Cardiac muscle cell (in vitro differentiated cells and primary cell): ENCODE data around the gene DMWD. TPM values are rescaled to one million over a fixed set of nuclear protein-coding genes. Genes with fewer than 3 reads are reported as not detected.
A peak's percentile ranks its signal among the peaks of the same experiment; 100 is the strongest.

Experiments
- DNase-seq, 2 donors: peaks; one replicate each; pipeline versions ENCODE4 v3.0.0 to v3.0.0-alpha.2; 2010 to 2017; ENCODE audit warnings: low read depth in 1 of 2, low spot score in 1 of 2
- H3K27ac ChIP-seq: fragments of 200-600 bp; sonication (generic); 2 replicates; pipeline ENCODE4 v1.5.1; 2016
- H3K27me3 ChIP-seq: fragments of 200-600 bp; sonication (generic); 2 replicates; pipeline ENCODE4 v1.6.0; 2016; ENCODE audit warnings: control low read depth
- H3K36me3 ChIP-seq: fragments of 200-600 bp; sonication (generic); 2 replicates; pipeline ENCODE4 v1.5.1; 2016; ENCODE audit warnings: control low read depth
- H3K4me1 ChIP-seq: fragments of 200-600 bp; sonication (generic); 2 replicates; pipeline ENCODE4 v1.8.1; 2017; ENCODE audit warnings: low read depth, mild to moderate bottlenecking, mixed run types
- H3K4me3 ChIP-seq: fragments of 200-600 bp; sonication (generic); 2 replicates; pipeline ENCODE4 v1.5.1; 2016; ENCODE audit warnings: mild to moderate bottlenecking
- H3K9me3 ChIP-seq: fragments of 200-600 bp; sonication (generic); 2 replicates; pipeline ENCODE4 v1.5.1; 2017; ENCODE audit warnings: low read depth, mild to moderate bottlenecking, control low read depth
- polyA plus RNA-seq: library from polyadenylated mRNA; unstranded; fragments of >200 nt; fragmentation: Nextera tagmentation; extraction: Ambion mirVana; gene quantifications from 2 replicates; pipeline ENCODE4 v1.2.1, GENCODE V29; 2016
- total RNA-seq: library from RNA; depleted of rRNA; stranded (reverse); fragments of >200 nt; gene quantifications from 2 replicates; pipeline ENCODE4 v1.2.3, GENCODE V29; 2016
- TF ChIP-seq, protein P1 (sequence below): IDR thresholded peaks from 2 replicates; pipeline ENCODE4 v1.5.1; 2012; ENCODE audit warnings: low read depth, mild to moderate bottlenecking, low read length

DMWD gene
- total and polyA plus RNA-seq, 2 experiments from 2014 or later: 112 to 138 TPM

DNA sequence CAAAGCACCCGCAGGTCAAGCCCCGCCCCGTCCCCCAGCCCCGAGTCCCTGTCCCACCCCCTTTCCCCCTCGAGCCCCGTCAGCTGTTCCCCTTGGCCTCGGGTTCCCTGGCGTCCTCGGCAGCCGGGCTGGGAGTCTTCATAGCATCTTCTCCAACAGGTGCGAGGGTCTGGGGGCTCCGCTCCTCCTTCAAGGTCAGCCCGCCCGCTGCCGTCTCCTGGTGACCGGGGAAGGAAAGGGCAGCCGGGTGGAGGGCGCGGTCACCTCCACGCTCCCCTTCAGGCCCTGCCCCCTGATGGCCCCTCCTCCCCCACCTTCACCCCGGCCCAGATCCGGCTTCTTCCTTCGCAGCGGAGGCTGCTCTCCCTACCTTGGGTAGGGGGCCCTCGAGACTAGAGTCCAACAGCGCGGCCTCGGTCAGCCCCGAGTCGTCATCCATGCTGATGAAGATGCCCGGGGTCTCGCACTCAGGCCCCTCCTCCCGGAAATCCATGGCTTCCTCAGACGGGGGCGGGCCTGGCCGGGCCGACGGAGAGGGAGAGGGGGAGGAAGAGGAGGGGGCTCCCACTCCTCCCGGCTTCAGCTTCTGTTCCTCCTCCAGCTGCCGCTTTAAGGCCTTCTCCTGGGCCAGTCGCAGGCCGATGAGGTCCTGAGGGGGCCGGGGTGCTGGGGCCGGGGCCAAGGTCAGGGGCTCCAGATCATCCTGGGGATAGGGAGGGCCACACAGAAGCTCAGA lies 23.0 kb upstream of the DMWD start:
- H3K27ac ChIP-seq: peak overlapping the region; percentile 74
- no peaks in the 10 kb centered on the region for H3K36me3 ChIP-seq

DNA sequence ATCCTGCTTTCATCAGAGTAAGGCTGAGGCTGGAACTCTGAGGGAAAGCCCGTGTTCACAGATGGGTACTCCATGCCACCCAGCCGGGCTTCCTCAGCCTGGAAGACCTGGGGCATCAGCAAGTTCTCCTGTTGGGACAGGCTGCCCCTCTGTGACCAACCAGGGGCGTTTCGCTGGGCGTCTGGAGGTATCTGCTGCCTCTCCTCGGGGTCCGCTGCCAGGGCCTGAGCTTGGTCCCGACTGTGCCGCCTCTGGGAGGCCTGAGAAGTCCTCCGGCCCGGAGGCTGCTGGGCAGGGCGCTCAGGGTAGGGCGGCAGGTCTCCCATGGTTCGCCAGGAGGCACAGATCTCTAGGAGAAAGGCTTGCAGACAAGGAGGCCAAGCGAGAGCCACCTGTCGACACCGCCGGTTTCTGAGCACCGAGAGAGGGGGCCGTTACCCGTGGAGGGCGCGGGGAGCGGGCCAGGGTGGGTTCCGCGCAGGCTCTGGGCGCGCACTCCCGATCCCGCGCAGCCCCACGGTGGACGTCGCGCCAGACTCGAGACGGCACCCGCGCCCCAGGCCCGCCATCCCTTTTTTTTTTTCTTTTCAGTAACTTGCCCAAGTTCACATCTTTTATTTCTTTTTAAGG lies 22.3 kb upstream of the DMWD start, which contains the start of gene RSPH6A:
TSS of gene RSPH6A (minus strand) at position 458 of the 630 bp plus-strand sequence. CDS start at position 326, 132 bp downstream.
- TF ChIP-seq, protein P1, sequence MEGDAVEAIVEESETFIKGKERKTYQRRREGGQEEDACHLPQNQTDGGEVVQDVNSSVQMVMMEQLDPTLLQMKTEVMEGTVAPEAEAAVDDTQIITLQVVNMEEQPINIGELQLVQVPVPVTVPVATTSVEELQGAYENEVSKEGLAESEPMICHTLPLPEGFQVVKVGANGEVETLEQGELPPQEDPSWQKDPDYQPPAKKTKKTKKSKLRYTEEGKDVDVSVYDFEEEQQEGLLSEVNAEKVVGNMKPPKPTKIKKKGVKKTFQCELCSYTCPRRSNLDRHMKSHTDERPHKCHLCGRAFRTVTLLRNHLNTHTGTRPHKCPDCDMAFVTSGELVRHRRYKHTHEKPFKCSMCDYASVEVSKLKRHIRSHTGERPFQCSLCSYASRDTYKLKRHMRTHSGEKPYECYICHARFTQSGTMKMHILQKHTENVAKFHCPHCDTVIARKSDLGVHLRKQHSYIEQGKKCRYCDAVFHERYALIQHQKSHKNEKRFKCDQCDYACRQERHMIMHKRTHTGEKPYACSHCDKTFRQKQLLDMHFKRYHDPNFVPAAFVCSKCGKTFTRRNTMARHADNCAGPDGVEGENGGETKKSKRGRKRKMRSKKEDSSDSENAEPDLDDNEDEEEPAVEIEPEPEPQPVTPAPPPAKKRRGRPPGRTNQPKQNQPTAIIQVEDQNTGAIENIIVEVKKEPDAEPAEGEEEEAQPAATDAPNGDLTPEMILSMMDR: no peak

More for the DNA sequence above, 23.0 kb upstream of the DMWD start:
- H3K27me3 ChIP-seq: no peaks in the 10 kb centered on the region
- peaks cover 20% of the 10 kb centered on the region for H3K4me1 ChIP-seq
- H3K4me3 ChIP-seq: peak overlapping the region; percentile 54
- no peaks in the 10 kb centered on the region for H3K9me3 ChIP-seq
- peak; percentile 27 to 89 for DNase-seq
- TF ChIP-seq, protein P1: no peak

DNA sequence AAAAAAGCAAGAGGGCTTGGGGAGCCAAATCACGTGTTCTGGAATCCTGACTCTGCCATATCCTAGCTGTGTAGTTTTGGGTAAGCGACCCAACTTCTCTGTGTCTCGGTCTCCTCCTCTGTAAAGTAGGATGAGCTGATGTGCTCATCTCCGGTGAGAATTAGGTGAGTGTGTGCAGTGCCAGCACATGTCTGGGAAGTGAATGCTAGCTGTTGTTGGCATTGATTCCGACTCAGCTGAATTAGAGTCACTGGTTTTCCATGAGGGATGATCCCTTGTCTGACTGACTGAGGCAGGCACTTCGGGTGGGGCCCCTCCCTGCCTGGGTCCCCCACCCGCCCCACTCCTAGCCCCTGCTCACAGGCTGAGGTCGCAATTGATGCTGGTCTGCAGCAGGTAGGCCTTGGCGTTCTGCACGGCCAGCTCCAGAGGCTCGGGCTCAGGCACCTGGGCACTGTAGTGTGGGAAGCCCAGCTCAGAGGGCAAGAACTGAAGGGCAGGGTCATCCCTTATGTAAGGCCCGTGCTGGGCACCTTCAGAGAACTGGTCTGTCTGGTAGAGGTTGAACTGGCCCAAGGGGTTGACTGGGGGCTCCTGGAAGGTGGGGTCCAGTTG lies 21.6 kb upstream of the DMWD start:
- Histone ChIP-seq H3K4me1 (peaks cover 20% of the 10 kb centered on the region), H3K4me3 (peak overlapping the region; percentile 54)

More for the DNA sequence above, 22.3 kb upstream of the DMWD start, which contains the start of gene RSPH6A:
- Histone ChIP-seq H3K27ac (peak within 1 kb of the TSS; percentile 74), H3K4me3 (peak within 1 kb of the TSS; percentile 54), H3K27me3 (no peaks in the 10 kb centered on the region), H3K9me3 (no peaks in the 10 kb centered on the region), H3K4me1 (peaks cover 20% of the 10 kb centered on the region), H3K36me3 (no peaks in the 10 kb centered on the region)
- DNase-seq: peak in 1 of 2 donors; percentile 33

DNA sequence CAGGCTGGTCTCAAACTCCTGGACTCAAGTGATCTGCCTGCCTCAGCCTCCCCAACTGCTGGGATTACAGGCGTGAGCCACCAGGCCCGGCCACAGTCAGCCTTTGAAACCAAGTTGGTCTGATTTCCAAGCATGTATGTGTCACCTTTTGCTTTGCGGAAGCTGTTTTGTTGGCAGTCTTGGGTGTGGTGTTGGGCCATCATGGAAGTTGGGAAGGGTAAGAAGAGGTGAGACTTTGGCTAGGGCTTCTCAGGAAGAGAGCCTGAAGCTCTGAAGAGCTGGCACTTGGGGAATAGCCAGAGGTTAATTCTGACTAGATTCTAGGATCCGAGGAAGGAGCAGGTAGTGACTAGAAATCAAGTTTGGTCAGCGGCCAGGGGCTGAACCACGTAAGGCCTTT lies 19.7 kb upstream of the DMWD start:
- Histone ChIP-seq H3K27me3 (no peaks in the 10 kb centered on the region), H3K4me1 (peaks cover 14% of the 10 kb centered on the region), H3K4me3 (no peak overlapping the region), H3K27ac (no peak overlapping the region), H3K9me3 (no peaks in the 10 kb centered on the region), H3K36me3 (no peaks in the 10 kb centered on the region)
- TF ChIP-seq, protein P1: no peak
- DNase-seq: no peak

More for the DNA sequence above, 21.6 kb upstream of the DMWD start:
- H3K27ac ChIP-seq: peak overlapping the region; percentile 74
- no peaks in the 10 kb centered on the region for H3K9me3 ChIP-seq
- DNase-seq: no peak
- no peaks in the 10 kb centered on the region for H3K36me3 ChIP-seq
- H3K27me3 ChIP-seq: no peaks in the 10 kb centered on the region
- TF ChIP-seq, protein P1: no peak

DNA sequence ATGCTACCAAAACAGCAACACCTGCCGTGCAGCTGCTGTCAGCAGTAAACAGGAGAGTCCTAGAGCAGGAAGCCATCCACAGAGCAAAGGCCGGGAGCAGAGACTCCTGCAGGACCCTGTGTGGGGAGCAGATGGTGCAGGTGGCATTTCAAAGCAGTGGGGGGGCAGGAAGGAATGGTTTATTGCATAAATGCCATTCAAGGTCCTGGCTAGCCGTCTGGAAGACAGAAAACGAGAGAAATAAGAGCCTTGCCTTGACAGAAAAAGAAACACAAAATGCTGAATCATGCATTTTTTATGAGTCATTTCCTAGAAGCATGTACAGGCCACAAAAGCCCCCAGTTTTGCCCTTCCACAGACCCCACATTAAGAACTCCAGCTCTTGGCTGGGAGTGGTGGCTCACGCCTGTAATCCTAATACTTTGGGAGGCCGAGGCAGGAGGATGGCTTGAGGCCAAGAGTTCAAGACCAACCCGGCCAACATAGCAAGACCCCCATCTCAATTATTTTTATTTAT lies 17.1 kb upstream of the DMWD start:
- H3K4me3 ChIP-seq: no peak overlapping the region

More for the DNA sequence above, 17.1 kb upstream of the DMWD start:
- Histone ChIP-seq H3K27me3 (no peaks in the 10 kb centered on the region), H3K9me3 (no peaks in the 10 kb centered on the region), H3K4me1 (peaks cover 7% of the 10 kb centered on the region), H3K27ac (no peak overlapping the region), H3K36me3 (no peaks in the 10 kb centered on the region)
- peak in 1 of 2 donors; percentile 76 for DNase-seq
- TF ChIP-seq, protein P1: no peak
